DLD1 (cell line): ENCODE measurements around the gene RAPGEF5.

Source experiments
- in situ Hi-C: cut with HindIII; loops from 2 replicates; pipeline ENCODE4 v1.10.0; 2017; ENCODE audit warnings: low sequenced_read_pairs

RAPGEF5 gene

DNA sequence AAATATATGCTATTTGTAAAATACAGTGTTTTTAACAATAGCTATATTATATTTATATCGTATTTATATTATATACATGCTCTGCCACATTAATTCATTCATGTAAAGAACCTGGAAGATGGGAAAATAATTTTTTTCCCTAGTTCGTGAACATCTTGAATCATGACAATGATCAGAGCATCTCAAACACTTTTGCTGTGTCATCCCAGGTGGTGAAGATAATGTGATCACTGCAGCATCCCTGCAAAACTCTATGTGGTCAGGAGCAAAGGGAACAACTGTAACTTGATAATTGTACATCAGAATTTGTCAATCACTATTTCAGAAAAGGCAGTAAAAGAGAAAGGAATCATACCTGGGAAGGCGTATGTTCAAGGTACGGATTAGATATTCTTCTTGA is 39.3 kb downstream of the RAPGEF5 start:
- in situ Hi-C loops: no loop called here

DNA sequence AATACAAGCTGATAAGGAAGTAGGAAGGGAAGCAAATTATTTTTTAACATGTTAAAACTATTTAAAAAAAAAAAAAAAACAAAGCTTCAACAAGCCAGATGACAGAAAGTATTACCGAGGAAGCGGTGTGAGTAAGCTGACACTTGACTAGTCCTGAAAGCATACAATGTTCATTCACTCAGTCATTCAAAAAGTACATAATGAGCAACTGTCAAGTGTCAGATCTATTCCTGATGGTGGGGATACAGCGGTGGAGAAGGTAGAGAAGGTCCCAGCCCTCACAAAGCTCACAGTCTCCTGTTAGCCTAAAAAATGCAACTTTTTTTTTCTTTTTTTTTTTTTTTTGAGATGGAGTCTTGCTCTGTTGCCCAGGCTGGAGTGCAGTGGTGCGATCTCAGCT is 40.0 kb downstream of the RAPGEF5 start:
- in situ Hi-C loops: no loop called here

DNA sequence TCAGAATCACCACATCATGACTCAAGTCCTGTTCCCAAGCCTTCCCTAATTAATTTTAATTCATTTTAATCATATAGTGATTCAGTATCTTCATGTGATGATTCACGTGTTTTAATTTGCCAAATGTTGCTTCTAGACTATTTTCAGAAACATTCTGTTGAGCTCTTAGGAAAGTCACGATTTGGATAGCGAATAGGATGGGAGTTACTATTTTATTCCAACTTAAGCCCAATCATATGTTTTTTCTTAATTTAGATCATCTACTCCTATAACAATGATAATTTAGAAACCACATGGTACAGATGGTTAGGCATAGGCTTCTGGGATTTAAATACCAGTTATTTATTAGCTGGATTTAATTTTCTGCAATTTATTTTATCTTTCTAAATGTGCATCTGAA is 49.1 kb downstream of the RAPGEF5 start:
- in situ Hi-C loops: no loop called here

DNA sequence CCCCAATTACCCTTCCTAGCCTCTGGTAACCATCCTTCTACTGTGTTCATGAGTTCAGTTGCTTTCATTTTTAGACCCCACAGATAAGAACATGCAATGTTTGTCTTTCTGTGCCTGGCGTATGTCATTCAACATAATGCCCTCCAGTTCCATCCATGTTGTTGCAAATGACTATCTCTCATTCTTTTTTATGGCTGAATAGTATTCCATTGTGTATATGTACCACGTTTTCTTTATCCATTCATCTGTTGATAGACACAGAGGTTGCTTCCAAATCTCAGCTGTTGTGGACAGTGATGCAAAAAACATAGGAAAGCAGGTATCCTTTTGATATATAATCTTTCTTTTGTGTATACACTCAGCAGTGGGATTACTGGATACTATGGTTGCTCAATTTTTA is 51.2 kb downstream of the RAPGEF5 start:
- in situ Hi-C loops: no loop called here

DNA sequence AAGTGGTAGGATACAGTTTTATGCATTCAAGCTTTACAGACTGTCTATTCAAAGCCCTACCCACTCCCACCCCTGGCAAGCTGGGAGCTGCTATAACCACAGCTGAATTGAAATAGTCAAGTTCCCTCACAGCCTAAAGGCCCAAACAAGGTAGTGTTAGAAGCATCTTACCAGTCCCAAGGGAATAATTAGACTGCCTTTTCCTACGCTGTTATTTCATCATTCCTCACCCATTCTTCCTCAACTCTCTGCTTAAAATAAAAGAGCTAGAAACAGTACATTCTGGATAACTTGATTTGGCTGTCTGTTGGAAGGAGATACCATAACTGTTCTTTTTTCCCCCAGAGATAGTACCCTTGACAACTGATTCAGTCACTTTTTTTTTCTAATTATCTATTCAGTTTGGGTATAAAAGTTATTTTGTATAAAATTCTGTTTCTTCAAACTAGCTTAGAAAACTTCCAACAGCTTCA is 54.0 kb downstream of the RAPGEF5 start:
- in situ Hi-C loops: no loop called here

DNA sequence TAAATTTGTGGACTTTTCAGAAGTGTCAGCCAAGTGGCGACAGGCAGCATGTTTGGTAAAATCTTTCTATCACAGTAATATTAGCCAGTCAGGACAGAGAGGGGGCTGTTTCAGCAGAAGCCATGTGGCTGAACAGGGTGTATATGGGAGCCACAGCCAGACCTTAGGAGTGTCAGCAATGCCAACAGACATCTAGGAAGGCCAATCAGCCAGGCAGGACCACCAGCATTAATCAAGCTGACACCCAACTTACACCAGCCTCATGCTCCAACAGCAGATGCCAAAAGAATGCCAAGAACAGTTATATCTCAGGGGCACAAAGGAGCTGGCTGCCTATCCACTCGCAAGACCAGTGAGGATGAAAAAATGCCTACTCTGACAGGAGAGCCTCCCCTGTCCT is 54.8 kb downstream of the RAPGEF5 start:
- in situ Hi-C loops: no loop called here

DNA sequence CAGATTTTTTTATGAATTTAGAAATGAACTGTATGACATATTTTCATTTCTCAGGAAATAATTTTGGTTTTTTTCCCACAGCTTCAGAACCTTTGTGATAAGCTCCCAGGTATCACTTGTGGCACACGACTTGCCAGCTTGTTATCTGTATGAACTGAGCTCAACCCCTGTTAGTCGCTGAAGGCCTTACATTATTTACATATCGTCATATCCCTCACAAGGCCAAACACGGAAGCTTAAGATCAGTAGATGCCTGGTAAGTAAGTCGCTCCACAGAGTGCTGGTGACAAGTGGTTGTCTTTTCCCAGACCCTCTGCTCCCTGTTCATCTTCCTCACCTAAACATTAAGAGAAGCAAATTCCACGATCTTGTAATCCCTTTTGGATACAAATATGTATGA is 55.2 kb downstream of the RAPGEF5 start:
- in situ Hi-C loops: no loop called here

DNA sequence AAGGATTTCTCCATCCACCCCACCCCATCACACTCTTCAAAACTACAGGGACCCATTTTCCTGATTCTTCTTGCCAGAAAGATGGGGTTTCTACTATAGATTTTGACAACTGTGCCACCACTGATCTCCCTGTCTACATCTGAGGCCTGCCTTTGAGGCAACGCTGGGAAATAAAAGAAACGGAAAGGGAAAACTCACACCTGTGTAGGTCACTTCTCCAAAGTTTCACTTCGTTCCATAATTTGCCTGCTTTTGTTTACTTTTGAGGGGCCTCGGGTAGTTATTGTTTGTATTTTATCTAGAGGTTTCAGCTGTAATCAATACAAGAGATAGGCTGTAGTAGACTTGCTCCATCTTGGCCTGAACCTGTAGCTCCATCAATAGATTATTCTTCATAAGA is 56.1 kb downstream of the RAPGEF5 start:
- in situ Hi-C loops: no loop called here

DNA sequence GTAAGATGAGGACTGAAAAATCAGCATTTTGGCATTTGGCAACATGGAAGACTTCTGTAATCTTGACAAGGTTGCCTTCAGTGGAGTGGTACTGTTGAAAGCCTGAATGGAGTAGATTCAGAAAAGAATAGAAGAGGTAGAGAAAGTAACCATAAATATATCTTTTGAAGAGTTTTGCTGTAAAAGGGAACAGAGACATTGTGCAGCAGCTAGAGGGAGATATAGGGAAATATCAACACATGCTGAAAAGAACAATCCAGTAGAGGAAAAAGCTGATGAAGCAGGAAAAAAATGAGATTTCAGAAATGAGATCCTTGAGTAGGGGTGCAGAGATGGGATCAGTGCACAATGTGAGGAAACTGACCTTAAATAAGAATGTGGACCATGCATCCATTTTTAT is 60.0 kb downstream of the RAPGEF5 start:
- in situ Hi-C loops: no loop called here

DNA sequence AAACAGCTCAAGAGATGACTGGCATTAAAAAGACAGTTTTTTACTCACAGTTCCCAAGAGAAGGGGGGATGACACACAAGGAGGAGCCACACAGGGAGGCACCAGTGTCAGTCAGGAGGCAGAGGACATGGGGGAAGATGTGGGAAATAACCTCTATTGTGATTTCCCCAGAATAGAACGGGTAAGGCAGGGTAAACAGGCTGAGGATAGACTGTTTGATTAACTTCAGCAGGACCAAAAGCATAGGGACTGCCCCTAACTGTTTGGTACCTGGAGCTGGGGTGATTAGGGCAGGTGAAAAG is 60.7 kb downstream of the RAPGEF5 start:
- in situ Hi-C loops: no loop called here

DNA sequence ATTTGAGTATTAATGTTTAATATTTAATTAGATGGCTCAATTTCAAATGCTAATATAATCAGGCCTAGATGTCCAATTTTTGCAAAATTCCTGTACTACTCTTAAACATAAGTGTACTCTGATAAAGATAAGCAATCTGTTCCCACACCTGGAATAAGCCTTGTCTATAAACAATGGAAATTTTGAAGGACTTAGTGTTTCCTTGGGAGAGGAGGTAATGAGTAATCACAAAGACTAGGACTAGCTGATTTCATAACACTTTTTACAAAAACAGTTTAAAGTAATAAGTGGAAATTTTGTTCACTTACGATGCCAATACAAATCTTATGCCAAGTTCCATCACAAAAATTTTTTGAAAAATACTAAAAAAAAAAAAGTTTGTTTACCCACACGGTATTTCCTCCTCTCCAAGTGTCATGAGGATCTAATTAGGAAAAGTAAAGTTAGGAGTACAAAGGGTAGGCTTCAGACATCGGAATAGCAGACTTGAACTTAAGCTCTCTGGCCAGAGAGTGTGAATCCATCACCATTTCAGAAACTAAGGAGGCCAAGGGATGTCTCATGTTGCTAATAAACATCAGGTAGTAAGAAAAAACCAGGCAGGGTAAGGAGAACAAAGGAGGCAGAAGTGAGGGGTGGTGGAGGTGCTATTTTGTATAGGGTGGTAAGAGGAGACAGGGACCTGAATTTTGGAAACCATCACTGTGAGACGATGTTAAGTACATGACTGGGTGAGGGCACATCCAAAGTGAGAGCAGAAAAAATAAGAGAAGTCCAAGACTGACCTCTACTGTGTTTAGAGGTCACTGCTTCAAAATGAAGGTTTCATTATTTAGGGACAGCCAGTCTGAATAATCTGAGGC is 61.3 kb downstream of the RAPGEF5 start:
- in situ Hi-C loops: no loop called here

DNA sequence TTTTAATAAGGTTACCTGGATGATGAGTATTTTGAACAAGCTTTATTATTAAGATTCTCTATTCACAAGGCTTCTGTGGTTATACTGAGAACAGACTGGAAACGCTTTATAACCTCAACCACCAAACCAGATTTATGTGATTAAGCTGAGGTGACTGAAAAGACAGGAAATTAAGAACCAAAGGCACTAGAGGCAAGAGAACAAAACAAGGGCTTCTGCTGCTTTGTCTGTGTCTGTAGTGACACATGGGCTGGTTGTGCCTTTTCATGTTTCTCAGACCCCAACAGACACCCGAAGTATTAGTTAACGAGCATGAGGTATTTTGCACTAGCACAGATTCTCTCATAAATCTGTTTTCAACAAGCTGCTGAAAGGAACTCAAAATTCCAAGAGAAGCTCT is 64.4 kb downstream of the RAPGEF5 start:
- in situ Hi-C loops: no loop called here

DNA sequence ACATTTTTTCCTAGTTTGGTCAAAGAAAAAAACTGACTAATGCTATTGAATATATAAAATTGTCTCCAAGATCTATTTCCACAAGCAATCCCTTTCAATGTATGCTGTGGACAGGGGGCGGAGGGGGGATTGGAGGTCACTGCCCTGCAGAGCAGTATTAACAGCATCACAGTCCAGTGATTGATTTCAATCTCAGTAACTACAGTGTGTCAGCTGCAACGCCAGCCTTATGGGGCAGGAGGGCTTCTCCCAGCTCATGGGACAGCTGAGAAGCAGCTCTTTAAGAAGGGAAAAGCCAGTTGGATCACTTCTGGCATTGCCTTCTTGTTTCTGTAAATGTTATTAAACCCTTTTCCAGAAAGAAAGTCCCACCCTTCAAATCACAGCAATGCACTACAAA is 65.0 kb downstream of the RAPGEF5 start:
- in situ Hi-C loops: no loop called here

DNA sequence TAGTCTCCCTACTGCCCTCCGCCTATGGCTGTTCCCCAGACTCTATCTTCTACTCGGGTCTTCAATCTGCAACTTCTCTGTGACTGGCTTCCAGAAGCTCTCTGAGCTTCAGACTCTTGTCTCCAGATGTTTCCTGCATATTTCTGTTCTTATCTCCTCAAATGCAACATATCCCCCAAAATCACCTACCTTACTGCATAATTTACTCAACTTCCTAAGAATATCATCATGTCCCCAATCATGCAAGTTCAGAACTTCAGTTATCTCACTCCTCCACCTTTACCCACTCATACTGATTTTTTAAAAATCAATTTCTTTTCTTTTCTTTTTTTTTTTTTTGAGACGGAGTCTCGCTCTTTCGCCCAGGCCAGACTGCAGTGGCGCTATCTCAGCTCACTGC is 68.8 kb downstream of the RAPGEF5 start:
- in situ Hi-C loops: no loop called here

DNA sequence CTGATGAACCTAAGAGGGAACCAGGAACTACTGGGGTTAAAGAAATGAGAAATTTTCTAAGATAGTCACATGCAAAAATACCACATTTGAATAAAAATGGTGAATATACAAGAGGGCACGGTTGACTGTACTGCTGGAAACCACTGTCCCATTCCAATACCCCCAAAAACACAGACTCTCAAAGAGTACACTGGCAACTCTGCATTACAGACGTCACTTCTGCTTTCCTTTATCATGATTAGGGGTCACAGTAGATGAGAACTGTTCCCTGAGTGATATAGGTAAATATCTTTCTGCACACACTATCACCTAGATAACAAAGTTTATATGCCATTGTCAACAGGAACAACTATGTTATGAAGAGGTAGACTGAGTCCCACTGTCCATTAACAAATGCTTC is 69.5 kb downstream of the RAPGEF5 start:
- in situ Hi-C loops: no loop called here

DNA sequence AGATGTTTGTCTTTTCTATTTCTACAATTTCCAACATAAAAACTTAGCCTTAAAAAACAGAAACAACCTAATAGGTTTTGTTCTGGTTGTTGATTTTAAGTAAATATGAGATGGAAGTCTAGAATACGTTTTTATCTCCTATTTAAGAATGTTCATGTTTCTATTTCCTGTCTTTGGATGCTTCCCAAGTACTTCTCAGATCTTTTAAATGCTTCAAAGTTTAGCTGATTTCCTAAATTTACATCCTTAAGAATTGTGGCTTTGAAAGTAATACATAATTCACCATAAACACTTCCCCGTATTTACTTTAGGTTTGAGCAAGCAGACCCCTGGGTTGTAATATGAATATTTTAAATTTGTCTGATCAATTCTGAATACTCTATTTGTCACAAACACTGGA is 70.5 kb downstream of the RAPGEF5 start:
- in situ Hi-C loops: no loop called here

DNA sequence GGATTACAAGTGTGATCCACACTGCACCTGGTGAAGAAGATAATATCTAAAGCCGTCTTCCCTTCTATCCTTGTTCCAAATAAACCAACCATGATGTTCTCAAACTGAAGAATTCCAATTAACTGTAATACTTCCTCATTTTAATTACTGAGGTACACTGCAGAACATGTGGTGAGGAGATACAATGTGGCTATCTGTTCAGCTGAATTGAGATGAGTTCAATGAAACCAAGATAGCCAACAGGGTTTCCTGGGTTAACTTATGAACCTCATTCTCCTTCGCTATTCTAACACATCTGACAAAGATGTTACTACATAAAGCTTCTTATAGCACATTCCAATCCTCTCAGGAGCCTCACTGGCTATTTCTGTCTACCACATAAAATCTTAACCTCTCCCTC is 75.5 kb downstream of the RAPGEF5 start:
- in situ Hi-C loops: no loop called here

DNA sequence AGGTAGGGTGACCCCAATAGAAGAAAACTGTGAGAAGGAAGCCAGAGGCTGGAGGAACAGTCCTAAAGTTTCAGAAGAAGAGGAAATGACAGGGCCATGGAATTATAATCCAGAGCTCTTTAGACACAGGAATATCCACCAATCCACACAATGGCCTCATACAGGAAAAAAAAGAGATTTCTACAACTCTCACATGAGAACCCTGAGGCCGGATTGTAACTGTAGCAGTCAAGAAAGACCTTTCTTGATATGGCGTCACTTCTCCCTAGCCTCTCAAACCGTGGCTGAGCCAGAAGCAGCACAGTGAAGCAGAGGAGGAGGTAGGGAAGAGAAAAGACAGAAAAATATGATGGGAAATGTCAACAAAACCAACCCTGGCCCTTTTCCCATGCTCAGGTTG is 76.9 kb downstream of the RAPGEF5 start:
- in situ Hi-C loops: no loop called here

DNA sequence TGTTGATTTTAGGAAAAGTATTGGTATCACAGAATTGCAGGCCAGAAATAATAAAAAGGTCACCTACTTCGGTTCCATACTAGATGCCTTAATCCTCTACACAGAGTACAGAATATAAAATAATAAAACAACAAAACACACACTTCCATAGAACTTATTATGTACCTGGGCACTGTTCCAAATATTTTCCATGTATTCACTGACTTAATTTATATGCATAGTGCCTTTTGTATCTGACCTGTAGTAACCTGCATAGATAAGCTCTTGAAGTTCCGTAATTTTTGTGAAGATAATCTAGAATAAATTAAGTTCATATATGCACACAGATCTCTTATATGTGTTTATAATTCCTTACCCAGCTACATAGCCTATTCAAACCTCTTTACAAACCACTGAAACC is 78.3 kb downstream of the RAPGEF5 start:
- in situ Hi-C loops: no loop called here

DNA sequence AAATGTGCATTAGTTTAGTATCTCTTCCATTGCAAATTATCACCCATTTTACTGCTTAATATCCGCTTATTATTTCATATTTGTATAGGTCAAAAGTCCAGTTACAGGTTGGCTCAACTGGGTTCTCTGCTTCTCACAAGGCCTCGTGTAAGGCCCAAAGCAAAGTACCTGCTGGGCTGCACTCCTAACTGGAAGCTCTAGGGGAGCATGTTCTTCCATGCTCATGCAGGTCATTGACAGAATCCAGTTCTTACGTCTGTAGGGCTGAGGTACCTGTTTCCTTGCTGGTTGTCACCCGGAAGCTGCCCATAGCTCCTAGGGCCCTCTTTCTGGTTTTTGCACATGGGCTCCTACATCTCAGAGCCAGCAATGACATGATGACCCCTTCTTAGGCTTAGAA is 79.6 kb downstream of the RAPGEF5 start:
- in situ Hi-C loops: no loop called here

DNA sequence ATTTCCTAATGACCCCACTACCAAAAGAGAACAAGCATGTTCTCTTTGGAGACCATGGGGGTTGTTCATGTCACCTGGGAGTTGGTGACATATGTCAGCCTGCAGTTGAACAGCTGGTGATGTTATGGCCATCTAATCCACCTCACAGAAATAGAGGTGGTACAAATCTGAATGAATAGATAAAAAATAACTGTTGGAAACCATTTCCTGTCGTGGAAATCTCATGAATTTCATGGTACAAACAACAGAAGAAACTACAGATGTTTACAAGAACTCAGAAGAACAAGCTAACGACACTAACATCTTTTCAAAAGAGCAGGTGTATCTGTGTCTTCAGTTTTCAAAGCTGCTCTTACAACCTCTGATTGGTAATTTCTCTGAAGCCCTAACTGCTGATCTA is 81.3 kb downstream of the RAPGEF5 start:
- in situ Hi-C loops: no loop called here

DNA sequence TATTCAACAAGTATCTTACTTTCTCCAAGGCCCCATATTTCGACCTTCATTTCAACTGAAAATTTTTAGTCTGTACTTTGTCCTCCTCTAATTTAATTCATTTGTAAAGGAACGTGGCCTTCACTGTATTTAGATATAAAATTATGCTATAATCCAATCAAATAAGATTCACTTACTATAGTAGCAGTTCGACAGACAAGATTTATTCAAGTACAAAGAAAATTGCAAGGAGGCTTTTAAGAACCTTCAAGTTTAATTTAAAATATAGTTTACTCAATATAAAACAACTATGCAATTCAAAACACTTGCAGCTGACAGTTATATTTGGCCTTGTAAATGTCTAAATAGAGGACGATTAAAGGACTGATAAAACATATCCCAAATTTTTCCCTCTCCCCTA is 85.6 kb downstream of the RAPGEF5 start:
- in situ Hi-C loops: no loop called here

DNA sequence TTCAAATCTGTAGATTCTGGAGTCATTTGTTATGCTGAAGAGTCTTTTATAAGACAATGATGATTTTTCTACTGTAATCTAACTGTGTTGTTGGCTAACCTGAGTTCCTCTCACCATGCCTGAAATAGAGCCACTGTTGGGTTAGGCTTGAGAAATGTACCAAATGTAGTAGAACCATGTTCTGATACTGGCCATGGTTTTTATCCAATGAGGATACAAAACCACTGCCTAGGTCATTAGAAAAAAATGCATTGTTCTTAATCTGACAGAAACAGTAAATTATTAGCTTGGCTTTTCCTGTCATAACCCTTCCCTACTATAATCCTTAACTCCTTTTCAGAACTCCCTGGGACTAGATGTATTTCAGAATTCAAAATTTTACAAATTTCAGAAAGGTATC is 86.6 kb downstream of the RAPGEF5 start:
- in situ Hi-C loops: no loop called here
